Measurements from ENCODE around the gene DNAH14.
"Not testable (repeated sequence)": the region's sequence is repeated elsewhere in the genome, so short reads cannot be mapped to it uniquely, and the experiment has no call there.

DNAH14 gene

GRCh38 chr1:224922404-224923164 is 6.9 kb upstream of the DNAH14 start:
- DNase-seq, result peak; percentile 33

GRCh38 chr1:224923726-224924125 is 5.7 kb upstream of the DNAH14 start:
- no peak for DNase-seq

- DNase-seq, result not testable (repeated sequence)
Observed at GRCh38 chr1:224927631-224928030, 1.8 kb upstream of the DNAH14 start.

DNA sequence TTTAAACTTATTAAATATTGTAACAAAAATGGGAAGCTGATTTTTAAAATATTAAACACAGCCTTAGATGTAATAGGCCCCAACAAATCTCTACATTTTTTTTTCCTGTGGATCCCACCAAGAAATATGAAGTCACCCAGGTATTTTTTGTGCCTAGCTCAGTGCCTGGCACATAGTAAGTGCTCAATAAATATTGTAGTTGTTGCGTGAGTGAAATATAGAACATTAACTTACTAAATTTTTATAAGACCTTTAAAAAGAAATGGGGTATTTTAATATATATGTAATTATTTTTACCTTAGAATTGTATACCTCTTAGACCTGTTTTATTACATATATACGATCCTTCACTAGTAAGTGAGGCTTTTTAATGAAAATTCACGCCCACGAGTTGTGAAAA is 569 bp upstream of the DNAH14 start:
- no peak for DNase-seq

DNA sequence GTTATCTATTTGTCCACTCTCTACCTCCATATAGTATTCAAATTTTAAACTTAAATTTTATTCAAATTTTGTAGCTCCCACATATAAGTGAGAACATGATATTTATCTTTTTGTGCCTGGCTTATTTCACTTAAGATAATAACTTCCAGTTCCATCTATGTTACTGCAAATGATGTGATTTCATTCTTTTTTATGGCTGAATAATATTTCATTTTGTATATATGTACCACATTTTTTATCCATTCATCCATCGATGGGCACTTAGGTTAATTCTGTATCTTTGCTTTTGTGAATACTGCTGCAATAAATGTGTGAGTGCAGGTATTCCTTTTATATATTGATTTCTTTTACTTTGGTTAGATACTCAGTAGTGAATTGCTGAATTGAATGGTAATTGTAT is 2.1 kb downstream of the DNAH14 start:
- DNase-seq, result no peak

GRCh38 chr1:224932607-224933249 is 3.3 kb downstream of the DNAH14 start:
- no peak for DNase-seq

DNA sequence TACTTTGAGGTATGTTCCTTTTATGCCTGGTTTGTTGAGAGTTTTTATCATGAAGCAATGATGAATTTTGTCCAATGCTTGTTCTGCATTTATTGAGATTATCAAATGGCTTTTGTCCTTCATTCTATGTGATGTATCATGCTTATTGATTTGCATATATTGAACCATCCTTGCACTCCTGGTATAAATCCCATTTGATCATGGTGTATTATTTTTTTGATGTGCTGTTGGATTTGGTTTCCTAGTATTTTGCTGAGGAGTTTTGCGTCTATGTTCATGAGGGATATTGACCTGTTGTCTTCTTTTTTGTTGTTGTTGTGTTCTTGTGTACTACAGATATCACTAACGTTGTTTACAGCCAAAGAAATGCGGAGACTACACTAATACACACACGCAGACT is 4.1 kb downstream of the DNAH14 start:
- no peak for DNase-seq

- no peak for DNase-seq
Observed at GRCh38 chr1:224938652-224939051, 9.2 kb downstream of the DNAH14 start.

- DNase-seq, result no peak
Observed at GRCh38 chr1:224939844-224940425, 10.5 kb downstream of the DNAH14 start.

GRCh38 chr1:224940735-224941134 is 11.3 kb downstream of the DNAH14 start:
- not testable (repeated sequence) for DNase-seq

- not testable (repeated sequence) for DNase-seq
Observed at GRCh38 chr1:224945651-224946348, 16.3 kb downstream of the DNAH14 start.

DNA sequence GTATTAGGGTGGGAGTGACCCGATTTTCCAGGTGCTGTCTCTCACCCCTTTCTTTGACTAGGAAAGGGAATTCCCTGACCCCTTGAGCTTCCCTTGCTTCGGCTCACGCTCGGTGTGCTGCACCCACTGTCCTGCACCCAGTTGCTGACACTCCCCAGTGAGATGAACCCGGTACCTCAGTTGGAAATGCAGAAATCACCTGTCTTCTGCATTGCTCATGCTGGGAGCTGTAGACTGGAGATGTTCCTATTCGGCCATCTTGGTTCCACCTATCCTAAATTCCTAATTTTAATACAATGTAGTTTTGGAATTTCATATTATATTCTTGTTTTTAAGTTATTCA is 16.8 kb downstream of the DNAH14 start:
- not testable (repeated sequence) for DNase-seq

DNA sequence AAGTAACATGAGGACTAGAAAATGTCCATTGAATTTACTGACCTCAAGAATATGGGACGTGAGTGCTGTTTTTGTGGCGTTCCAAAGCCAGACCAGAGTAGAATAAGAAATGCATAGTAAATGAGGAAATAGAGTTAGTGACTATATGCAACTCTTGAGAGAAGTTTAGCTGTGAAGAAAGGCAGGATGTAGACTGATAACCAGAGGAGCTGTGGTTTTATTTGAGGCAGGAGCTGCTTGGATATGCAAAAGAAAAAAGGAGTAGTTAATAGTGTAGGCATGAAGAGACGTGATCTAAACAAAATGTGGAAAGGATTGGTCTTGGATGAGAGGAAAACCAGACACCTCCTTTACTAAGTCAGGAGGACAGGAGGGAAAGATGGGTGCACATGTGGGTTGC is 28.2 kb downstream of the DNAH14 start:
- DNase-seq, result no peak

DNA sequence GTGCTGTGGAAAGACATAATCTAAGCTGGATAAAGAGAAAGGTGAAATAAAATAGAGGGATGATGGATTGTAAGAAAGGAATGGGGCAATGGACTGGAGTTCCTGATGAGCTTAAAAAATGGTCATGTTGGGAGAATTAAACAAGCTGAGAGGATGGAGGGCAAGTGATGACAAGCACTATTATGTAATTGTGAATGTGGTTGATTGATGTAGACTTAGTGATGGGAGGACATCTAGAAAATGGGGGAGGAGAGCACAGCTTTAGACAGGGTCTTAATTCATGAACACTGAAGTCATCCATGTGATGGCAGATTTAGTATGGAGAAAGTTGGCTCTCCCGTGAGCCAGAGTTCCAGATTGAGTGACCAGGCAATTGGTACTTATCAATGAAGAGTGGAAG is 29.0 kb downstream of the DNAH14 start:
- DNase-seq, result no peak

GRCh38 chr1:224959115-224959514 is 29.6 kb downstream of the DNAH14 start:
- DNase-seq, result no peak

DNA sequence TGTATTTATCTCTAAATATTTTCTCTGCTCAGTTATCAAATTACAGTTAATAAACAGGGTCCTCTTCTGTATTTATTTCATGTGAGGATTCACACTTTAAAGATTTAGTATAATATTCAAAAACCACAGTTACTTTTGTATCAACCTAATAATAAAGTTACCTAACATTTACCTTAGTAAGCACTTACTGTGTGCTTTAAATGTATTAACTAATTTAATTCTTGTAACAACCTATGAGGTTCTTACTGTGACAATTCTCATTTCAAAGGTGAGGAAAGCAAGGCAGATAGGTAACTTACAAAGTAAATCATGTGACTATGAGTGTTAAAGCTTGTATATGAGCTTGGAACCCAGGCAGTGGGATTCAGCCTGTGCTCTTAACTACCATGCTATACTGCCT is 30.2 kb downstream of the DNAH14 start:
- no peak for DNase-seq

DNA sequence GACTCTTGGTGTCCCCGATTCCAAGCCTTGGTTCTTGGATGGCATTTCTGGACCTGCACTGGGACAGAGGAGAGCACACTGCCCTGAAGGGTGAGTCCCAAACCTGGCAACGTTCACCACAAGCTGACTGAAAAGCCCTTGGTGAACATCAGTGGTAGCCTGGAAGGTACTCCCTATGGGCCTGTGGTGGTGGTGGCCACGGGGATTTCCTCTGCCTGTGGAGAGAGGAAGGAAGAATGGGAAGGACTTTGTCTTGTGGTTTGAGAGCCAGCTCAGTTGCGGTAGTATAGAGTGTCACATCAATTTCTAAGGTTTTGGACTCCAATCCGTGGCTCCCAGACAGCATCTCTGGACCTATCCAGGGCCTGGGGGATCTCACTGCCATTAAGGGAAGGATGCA is 50.7 kb downstream of the DNAH14 start:
- DNase-seq, result no peak

DNA sequence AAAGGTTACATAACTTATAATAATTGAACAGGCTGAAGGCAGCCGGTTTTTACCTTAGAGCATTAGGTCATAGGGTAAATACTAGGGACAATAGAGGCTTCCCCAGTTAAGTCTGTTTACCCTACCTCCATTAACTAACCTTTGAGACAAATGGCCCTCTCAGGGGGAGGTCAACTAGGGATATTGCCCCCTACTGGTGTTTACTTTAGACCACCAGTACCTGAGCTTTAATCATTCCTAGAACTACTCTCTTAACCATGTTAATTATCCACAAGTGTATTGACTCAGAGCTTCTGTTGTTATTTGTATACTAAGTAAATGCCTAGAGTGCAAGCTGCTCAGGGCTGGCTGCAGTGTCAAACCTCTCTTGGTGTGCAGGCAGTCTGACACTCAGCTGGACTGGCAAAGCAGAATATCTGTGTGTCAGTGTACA is 52.5 kb downstream of the DNAH14 start:
- DNase-seq, result not testable (repeated sequence)

GRCh38 chr1:224988042-224988441 is 58.6 kb downstream of the DNAH14 start:
- DNase-seq, result no peak

DNA sequence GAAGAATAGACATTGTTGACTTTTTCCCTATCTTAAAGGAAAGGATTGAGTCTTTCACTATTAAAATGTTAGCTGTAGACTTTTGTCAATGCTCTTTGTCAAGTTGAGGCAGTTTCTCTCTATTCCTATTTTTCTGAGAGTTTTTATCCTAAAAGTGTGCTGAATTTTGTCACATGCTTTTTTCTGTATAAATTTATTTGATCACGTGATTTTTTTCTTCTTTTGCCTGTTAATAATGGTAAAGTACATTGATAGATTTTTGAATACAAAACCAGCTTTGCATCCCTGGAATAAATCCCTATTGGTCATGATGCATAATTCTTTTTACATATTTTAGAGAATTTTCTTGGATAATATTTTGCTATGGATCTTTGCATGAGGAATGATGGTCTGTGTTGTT is 60.1 kb downstream of the DNAH14 start:
- no peak for DNase-seq

- DNase-seq, result not testable (repeated sequence)
Observed at GRCh38 chr1:224991550-224991949, 62.1 kb downstream of the DNAH14 start.

- no peak for DNase-seq
Observed at GRCh38 chr1:224995602-224996001, 66.1 kb downstream of the DNAH14 start.

GRCh38 chr1:224996266-224996665 is 66.8 kb downstream of the DNAH14 start:
- DNase-seq, result no peak

All from fibroblast of skin of back (primary cell).